ENCODE measurements around the gene ACOT8. TPM values are rescaled to one million over a fixed set of nuclear protein-coding genes. Genes with fewer than 3 reads are reported as not detected.

ACOT8 gene
- total RNA-seq, 5 donors from 2014 or later (not counting 1 experiment from before 2014, with no cell fraction given): 20.4 to 33.9 (median 32.0) TPM

DNA sequence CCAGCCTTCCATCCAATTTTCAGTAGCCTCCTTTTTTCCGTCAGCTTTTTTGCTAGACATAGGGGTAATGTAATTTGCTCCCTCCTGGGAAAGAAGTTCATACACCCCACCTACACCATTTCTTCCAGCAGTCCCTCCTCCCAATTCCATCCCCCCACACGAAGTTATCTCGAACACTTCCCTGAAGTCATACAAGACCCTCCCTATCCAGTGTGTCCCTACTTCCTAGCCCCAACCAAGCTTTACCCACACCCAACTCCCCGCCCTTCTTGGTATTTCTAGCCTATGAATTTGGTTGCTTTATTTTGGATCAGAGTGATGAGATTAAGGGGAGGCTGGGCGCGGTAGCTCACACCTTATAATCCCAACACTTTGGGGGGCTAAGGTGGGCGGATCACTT, 43.7 kb downstream of the ACOT8 start:
- no peak for ATAC-seq (replicated peaks in 1 of 4)
- no peak for DNase-seq
- no peaks in the 10 kb centered on the region for H3K9me3 ChIP-seq
- Mint-ChIP-seq H3K9me3 (no peaks in the 10 kb centered on the region), H3K4me3 (peak overlapping the region; percentile 77 to 86 (median 82)), H3K4me1 (peaks cover 15 to 19% (median 17%) of the 10 kb centered on the region in 3 donors), H3K36me3 (peaks cover 24% of the 10 kb centered on the region), H3K27me3 (peaks cover 0 to 2% of the 10 kb centered on the region in 2 donors), H3K27ac (no peak overlapping the region)
- no CpG with 5 or more reads among the region's 7 CpGs for WGBS (ENCODE audit: insufficient coverage)
- no peaks in the 10 kb centered on the region for H3K27me3 ChIP-seq (replicated peaks in 1 of 2; ENCODE audit: control insufficient read depth in 2 of 2, extremely low read depth in 1 of 2, insufficient read depth in 2 of 2, low read length in 1 of 2)
- POLR2A ChIA-PET: no interaction called here
- H3K27ac ChIP-seq (ENCODE audit: low read length): no peak overlapping the region
- CTCF ChIA-PET: no interaction called here
- peaks cover 7 to 16% of the 10 kb centered on the region in 2 experiments for H3K4me1 ChIP-seq (ENCODE audit: control insufficient read depth in 1 of 2, extremely low read depth in 1 of 2, insufficient read depth in 2 of 2, low read length in 2 of 2)
- H3K4me3 ChIP-seq (ENCODE audit: control insufficient read depth in 1 of 2, extremely low read depth in 1 of 2, low read length in 1 of 2): no peak overlapping the region
- H3K36me3 ChIP-seq (ENCODE audit: control insufficient read depth in 2 of 2, extremely low read depth in 1 of 2, insufficient read depth in 1 of 2, low read length in 1 of 2): peaks cover 5 to 25% of the 10 kb centered on the region in 2 donors

DNA sequence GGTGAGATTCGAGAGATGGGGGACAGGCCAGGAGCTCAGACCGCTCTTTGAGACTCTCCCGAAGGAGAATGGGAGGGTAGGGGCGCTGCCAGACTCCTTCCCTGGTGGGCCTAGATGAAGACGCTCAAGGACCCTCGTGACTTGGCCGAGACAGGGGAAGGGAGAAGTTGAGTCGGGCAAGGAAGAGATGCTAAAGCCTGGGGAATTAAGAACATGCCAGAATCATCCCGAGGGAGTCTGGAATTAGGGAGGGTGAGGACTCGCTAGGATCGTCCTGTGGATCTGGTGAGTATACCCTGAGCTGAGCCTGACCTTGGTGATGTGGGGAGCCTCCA, 44.2 kb downstream of the ACOT8 start:
- no peaks in the 10 kb centered on the region for H3K9me3 Mint-ChIP-seq
- no peaks in the 10 kb centered on the region for H3K27me3 ChIP-seq (replicated peaks in 1 of 2; ENCODE audit: control insufficient read depth in 2 of 2, extremely low read depth in 1 of 2, insufficient read depth in 2 of 2, low read length in 1 of 2)
- no peak overlapping the region for H3K27ac Mint-ChIP-seq
- H3K36me3 ChIP-seq (ENCODE audit: control insufficient read depth in 2 of 2, extremely low read depth in 1 of 2, insufficient read depth in 1 of 2, low read length in 1 of 2): peaks cover 5 to 25% of the 10 kb centered on the region in 2 donors
- no peaks in the 10 kb centered on the region for H3K27me3 Mint-ChIP-seq
- WGBS (ENCODE audit: insufficient coverage): 16% methylated on average over 11 of the region's 11 CpGs
- ATAC-seq (replicated peaks in 1 of 4): no peak
- no peaks in the 10 kb centered on the region for H3K9me3 ChIP-seq
- H3K27ac ChIP-seq (ENCODE audit: low read length): no peak overlapping the region
- peak overlapping the region; percentile 79 to 84 for H3K4me3 ChIP-seq (ENCODE audit: control insufficient read depth in 1 of 2, extremely low read depth in 1 of 2, low read length in 1 of 2)
- DNase-seq: no peak
- peak overlapping the region; percentile 77 to 86 (median 82) for H3K4me3 Mint-ChIP-seq
- H3K36me3 Mint-ChIP-seq: peaks cover 24% of the 10 kb centered on the region
- CTCF ChIA-PET: no interaction called here
- POLR2A ChIA-PET: interaction anchor here in 1 of 2 donors (0.5 kb wide), 1 partner anchor 122 kb away, joined by 8 read pairs; no protein-coding TSS in a partner anchor
- H3K4me1 Mint-ChIP-seq: peaks cover 15 to 19% (median 17%) of the 10 kb centered on the region in 3 donors
- peaks cover 7 to 16% of the 10 kb centered on the region in 2 experiments for H3K4me1 ChIP-seq (ENCODE audit: control insufficient read depth in 1 of 2, extremely low read depth in 1 of 2, insufficient read depth in 2 of 2, low read length in 2 of 2)

DNA sequence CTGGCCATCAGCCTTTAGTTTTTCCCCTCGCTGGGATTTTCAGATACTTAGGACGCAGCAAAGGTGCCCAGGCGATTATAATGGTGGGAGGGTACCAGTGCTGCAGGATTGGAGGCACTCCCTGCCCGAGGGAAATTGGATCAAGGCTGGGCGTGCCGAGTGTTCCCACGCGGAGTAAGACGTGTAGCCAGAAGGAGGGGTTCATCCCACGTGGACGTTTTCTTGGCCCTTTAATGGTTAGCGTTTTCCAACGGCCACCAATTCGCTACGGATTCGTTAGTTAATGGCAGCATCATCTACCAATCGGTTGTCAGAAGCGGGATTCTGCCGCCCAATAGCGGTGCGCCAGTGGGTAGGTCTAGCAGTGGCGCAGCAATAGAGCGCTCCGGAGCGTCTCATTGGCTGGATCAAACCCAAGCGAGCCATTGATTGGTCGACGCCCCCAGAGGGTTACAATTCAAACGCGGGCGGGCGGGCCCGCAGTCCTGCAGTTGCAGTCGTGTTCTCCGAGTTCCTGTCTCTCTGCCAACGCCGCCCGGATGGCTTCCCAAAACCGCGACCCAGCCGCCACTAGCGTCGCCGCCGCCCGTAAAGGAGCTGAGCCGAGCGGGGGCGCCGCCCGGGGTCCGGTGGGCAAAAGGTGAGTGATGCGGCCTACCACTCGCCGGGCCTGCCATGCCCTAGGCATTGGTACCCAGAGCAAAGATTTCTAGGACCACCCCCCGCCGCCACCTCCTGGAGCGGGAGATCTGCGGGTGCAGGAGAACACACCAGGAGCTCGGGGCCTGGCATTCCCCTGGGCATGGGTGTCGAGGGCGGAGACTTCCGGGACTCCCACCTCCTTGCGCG, 44.8 kb downstream of the ACOT8 start, which contains the start of gene UBE2C:
UBE2C (plus strand) TSS at position 488 of the 849 bp plus-strand sequence; CDS start at position 540, 52 bp downstream.
- Mint-ChIP-seq H3K36me3 (peaks cover 24% of the 10 kb centered on the region), H3K27ac (peak within 1 kb of the TSS; percentile 39 to 80), H3K9me3 (no peaks in the 10 kb centered on the region), H3K4me3 (peak within 1 kb of the TSS; percentile 77 to 86 (median 82)), H3K27me3 (no peaks in the 10 kb centered on the region), H3K4me1 (peaks cover 15 to 19% (median 17%) of the 10 kb centered on the region in 3 donors)
- CTCF ChIA-PET: no interaction called here
- H3K4me1 ChIP-seq (ENCODE audit: control insufficient read depth in 1 of 2, extremely low read depth in 1 of 2, insufficient read depth in 2 of 2, low read length in 2 of 2): peaks cover 7 to 16% of the 10 kb centered on the region in 2 experiments
- WGBS (ENCODE audit: insufficient coverage): 2% methylated on average over 65 of the region's 65 CpGs
- H3K27ac ChIP-seq (ENCODE audit: low read length): no peak within 1 kb of the TSS
- H3K27me3 ChIP-seq (replicated peaks in 1 of 2; ENCODE audit: control insufficient read depth in 2 of 2, extremely low read depth in 1 of 2, insufficient read depth in 2 of 2, low read length in 1 of 2): no peaks in the 10 kb centered on the region
- ATAC-seq (replicated peaks in 1 of 4) (peak; percentile 99 to 100 (median 100)), DNase-seq (peak; percentile 75 to 97 (median 94))
- peak within 1 kb of the TSS; percentile 79 to 84 for H3K4me3 ChIP-seq (ENCODE audit: control insufficient read depth in 1 of 2, extremely low read depth in 1 of 2, low read length in 1 of 2)
- H3K9me3 ChIP-seq: no peaks in the 10 kb centered on the region
- H3K36me3 ChIP-seq (ENCODE audit: control insufficient read depth in 2 of 2, extremely low read depth in 1 of 2, insufficient read depth in 1 of 2, low read length in 1 of 2): peaks cover 5 to 25% of the 10 kb centered on the region in 2 donors
- POLR2A ChIA-PET: interaction anchor here (0.5 to 0.6 kb wide), 2 partner anchors 123 to 146 kb away, joined by 3 to 8 read pairs; no protein-coding TSS in a partner anchor

DNA sequence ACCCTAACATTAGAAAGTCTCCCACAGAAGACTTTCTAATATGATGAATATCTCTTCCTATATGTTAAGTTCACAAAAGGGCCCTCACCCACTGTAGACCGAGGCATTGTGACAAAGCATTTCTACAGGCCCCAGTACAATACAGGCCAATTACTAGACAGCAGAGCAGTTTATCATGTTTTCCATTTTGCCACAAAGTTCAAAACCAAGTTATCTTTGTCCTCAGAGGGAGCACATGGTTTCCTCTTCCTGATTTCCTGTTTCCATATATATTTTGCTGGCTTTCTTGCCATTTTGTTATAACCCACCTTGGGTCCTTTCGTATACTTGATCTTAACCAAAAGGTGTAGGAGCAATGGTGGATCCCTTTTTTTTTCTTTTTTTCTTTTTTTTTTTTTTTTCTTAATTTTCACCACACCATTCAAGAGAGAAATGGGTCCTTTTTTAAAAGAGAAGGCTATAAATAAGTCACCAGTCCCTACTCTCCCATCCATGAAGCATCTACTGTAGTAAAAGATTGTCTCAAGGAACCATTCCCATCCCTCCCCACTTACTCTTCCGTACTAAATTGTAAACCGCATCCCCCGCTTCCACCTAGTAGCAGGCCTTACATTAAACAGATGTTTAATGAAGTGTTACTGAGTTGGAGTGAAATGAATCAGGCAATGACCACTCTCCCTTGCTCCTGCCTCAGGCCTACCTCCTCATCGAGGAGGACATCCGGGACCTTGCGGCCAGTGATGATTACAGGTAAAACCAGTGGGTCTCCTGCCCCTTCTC, 46.8 kb downstream of the ACOT8 start:
- Mint-ChIP-seq H3K4me3 (no peak overlapping the region), H3K9me3 (no peaks in the 10 kb centered on the region), H3K27me3 (no peaks in the 10 kb centered on the region), H3K27ac (no peak overlapping the region), H3K36me3 (peaks cover 31% of the 10 kb centered on the region), H3K4me1 (peaks cover 15 to 19% (median 17%) of the 10 kb centered on the region in 3 donors)
- 90% methylated on average over 4 of the region's 8 CpGs for WGBS (ENCODE audit: insufficient coverage)
- H3K4me3 ChIP-seq (ENCODE audit: control insufficient read depth in 1 of 2, extremely low read depth in 1 of 2, low read length in 1 of 2): no peak overlapping the region
- peaks cover 5 to 38% of the 10 kb centered on the region in 2 donors for H3K36me3 ChIP-seq (ENCODE audit: control insufficient read depth in 2 of 2, extremely low read depth in 1 of 2, insufficient read depth in 1 of 2, low read length in 1 of 2)
- ChIA-PET CTCF (no interaction called here), POLR2A (no interaction called here)
- no peaks in the 10 kb centered on the region for H3K27me3 ChIP-seq (replicated peaks in 1 of 2; ENCODE audit: control insufficient read depth in 2 of 2, extremely low read depth in 1 of 2, insufficient read depth in 2 of 2, low read length in 1 of 2)
- peaks cover 7 to 16% of the 10 kb centered on the region in 2 experiments for H3K4me1 ChIP-seq (ENCODE audit: control insufficient read depth in 1 of 2, extremely low read depth in 1 of 2, insufficient read depth in 2 of 2, low read length in 2 of 2)
- ATAC-seq (replicated peaks in 1 of 4) (no peak), DNase-seq (no peak)
- H3K9me3 ChIP-seq: no peaks in the 10 kb centered on the region
- H3K27ac ChIP-seq (ENCODE audit: low read length): no peak overlapping the region

DNA sequence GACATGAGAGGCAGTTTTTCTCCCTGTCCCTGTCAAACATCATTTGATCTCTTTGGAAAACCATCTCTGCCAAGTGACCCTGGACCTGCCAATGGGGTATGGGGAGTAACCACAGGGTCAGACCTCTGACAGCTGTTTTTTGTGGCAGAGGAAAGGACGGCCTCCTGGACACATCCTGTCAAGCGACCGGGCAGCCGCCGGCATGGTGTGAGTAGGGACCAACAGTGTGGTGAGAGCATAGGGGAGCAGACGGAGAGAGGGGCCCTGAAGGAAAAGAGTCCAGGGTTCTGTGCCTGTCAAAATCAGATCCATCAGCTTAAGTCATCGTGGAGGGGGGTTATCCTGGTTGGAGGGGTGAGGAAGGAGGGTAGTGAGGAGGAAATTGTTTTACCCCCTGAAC, 55.3 kb downstream of the ACOT8 start:
- H3K27me3 ChIP-seq (replicated peaks in 1 of 2; ENCODE audit: control insufficient read depth in 2 of 2, extremely low read depth in 1 of 2, insufficient read depth in 2 of 2, low read length in 1 of 2): no peaks in the 10 kb centered on the region
- H3K27ac ChIP-seq (ENCODE audit: low read length): no peak overlapping the region
- Mint-ChIP-seq H3K36me3 (peaks cover 39% of the 10 kb centered on the region), H3K27ac (no peak overlapping the region), H3K9me3 (no peaks in the 10 kb centered on the region), H3K4me1 (peaks cover 9 to 10% (median 10%) of the 10 kb centered on the region in 3 donors), H3K27me3 (no peaks in the 10 kb centered on the region), H3K4me3 (no peak overlapping the region)
- H3K4me1 ChIP-seq (ENCODE audit: control insufficient read depth in 1 of 2, extremely low read depth in 1 of 2, insufficient read depth in 2 of 2, low read length in 2 of 2): peaks cover 0 to 9% of the 10 kb centered on the region in 2 experiments
- WGBS (ENCODE audit: insufficient coverage): 80% methylated on average over 3 of the region's 7 CpGs
- peaks cover 16 to 58% of the 10 kb centered on the region in 2 donors for H3K36me3 ChIP-seq (ENCODE audit: control insufficient read depth in 2 of 2, extremely low read depth in 1 of 2, insufficient read depth in 1 of 2, low read length in 1 of 2)
- DNase-seq (no peak), ATAC-seq (replicated peaks in 1 of 4) (no peak)
- CTCF ChIA-PET: no interaction called here
- POLR2A ChIA-PET: interaction anchor here in 1 of 2 donors (1.0 kb wide), 1 partner anchor 152 kb away, joined by 3 read pairs; no protein-coding TSS in a partner anchor
- no peak overlapping the region for H3K4me3 ChIP-seq (ENCODE audit: control insufficient read depth in 1 of 2, extremely low read depth in 1 of 2, low read length in 1 of 2)
- no peaks in the 10 kb centered on the region for H3K9me3 ChIP-seq
